GM18858 (cell line): ENCODE results near the gene LIMA1.
"Not testable (repeated sequence)": the region's sequence is repeated elsewhere in the genome, so short reads cannot be mapped to it uniquely, and the experiment has no call there.

Experiments
- ATAC-seq: cut with Tn5 transposase; IDR thresholded peaks from one replicate; pipeline ENCODE4 v1.9.1; 2021; ENCODE audit not compliant: unreplicated experiment

LIMA1 gene

GRCh38 chr12:50287271-50287670 is 4.0 kb upstream of the LIMA1 start:
- no peak for ATAC-seq

- no peak for ATAC-seq
Measured at GRCh38 chr12:50285253-50285652, 1.9 kb upstream of the LIMA1 start.

GRCh38 chr12:50282721-50283228 is 545 bp downstream of the LIMA1 start:
- no peak for ATAC-seq

- ATAC-seq, result no peak
Measured at GRCh38 chr12:50279501-50279900, 3.8 kb downstream of the LIMA1 start.

GRCh38 chr12:50276912-50277671 is 6.2 kb downstream of the LIMA1 start:
- ATAC-seq, result no peak

GRCh38 chr12:50276068-50276467 is 7.3 kb downstream of the LIMA1 start:
- ATAC-seq, result no peak

GRCh38 chr12:50275556-50275955 is 7.8 kb downstream of the LIMA1 start:
- ATAC-seq, result no peak

- ATAC-seq, result not testable (repeated sequence)
Measured at GRCh38 chr12:50275127-50275526, 8.2 kb downstream of the LIMA1 start.

- no peak for ATAC-seq
Measured at GRCh38 chr12:50271724-50272247, 11.5 kb downstream of the LIMA1 start.

- ATAC-seq, result no peak
Measured at GRCh38 chr12:50268482-50268881, 14.8 kb downstream of the LIMA1 start.

GRCh38 chr12:50265770-50266524 is 17.4 kb downstream of the LIMA1 start:
- ATAC-seq, result no peak

- ATAC-seq, result no peak
Measured at GRCh38 chr12:50263832-50264231, 19.5 kb downstream of the LIMA1 start.

- ATAC-seq, result no peak
Measured at GRCh38 chr12:50261654-50262053, 21.7 kb downstream of the LIMA1 start.

- ATAC-seq, result no peak
Measured at GRCh38 chr12:50258167-50258551, 25.2 kb downstream of the LIMA1 start.

- no peak for ATAC-seq
Measured at GRCh38 chr12:50257236-50258166, 25.8 kb downstream of the LIMA1 start.

GRCh38 chr12:50256761-50257160 is 26.6 kb downstream of the LIMA1 start:
- no peak for ATAC-seq

- ATAC-seq, result no peak
Measured at GRCh38 chr12:50252977-50253602, 30.2 kb downstream of the LIMA1 start.

- no peak for ATAC-seq
Measured at GRCh38 chr12:50251619-50252252, 31.6 kb downstream of the LIMA1 start.

GRCh38 chr12:50249464-50250182 is 33.7 kb downstream of the LIMA1 start:
- no peak for ATAC-seq
